Body of pancreas (tissue), 4 donors: ENCODE data around the gene TTC27.

ENCODE experiments used
- POLR2A ChIP-seq, 3 donors: fragments of 450-650 bp; IDR thresholded peaks; one replicate each; pipeline ENCODE4 v1.6.1; 2016; ENCODE audit warnings: antibody characterized with exemption in 3 of 3, mild to moderate bottlenecking in 2 of 3
- TF ChIP-seq, protein P1 (sequence below), 7 experiments: fragments of 450-650 bp in 4 of 7; fragments of 200-600 bp in 3 of 7; sonication (generic) in 3 of 7; IDR thresholded peaks; one replicate each; pipeline ENCODE4 v1.5.1; 2016 to 2019; ENCODE audit warnings: antibody characterized with exemption in 7 of 7

GRCh38 chr2:32738939-32739338 is 111.1 kb downstream of the TTC27 start:
- TF ChIP-seq, protein P1, sequence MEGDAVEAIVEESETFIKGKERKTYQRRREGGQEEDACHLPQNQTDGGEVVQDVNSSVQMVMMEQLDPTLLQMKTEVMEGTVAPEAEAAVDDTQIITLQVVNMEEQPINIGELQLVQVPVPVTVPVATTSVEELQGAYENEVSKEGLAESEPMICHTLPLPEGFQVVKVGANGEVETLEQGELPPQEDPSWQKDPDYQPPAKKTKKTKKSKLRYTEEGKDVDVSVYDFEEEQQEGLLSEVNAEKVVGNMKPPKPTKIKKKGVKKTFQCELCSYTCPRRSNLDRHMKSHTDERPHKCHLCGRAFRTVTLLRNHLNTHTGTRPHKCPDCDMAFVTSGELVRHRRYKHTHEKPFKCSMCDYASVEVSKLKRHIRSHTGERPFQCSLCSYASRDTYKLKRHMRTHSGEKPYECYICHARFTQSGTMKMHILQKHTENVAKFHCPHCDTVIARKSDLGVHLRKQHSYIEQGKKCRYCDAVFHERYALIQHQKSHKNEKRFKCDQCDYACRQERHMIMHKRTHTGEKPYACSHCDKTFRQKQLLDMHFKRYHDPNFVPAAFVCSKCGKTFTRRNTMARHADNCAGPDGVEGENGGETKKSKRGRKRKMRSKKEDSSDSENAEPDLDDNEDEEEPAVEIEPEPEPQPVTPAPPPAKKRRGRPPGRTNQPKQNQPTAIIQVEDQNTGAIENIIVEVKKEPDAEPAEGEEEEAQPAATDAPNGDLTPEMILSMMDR (IDR thresholded peaks at IDR 0.05) = no peak
- no peak for TF ChIP-seq POLR2A (IDR thresholded peaks at IDR 0.05)
